ENCODE results near the gene ACIN1. TPM values are rescaled to one million over a fixed set of nuclear protein-coding genes. Genes with fewer than 3 reads are reported as not detected.

Gene ACIN1
- total RNA-seq, 4 donors from 2014 or later = 96.5 to 143 (median 108) TPM

GRCh38 chr14:23105348-23105824 lies 10.4 kb upstream of the ACIN1 start:
- DNase-seq (ENCODE audit: low spot score in 2 of 2) = no peak
- Histone ChIP-seq H3K4me1 (no peaks in the 10 kb centered on the region), H3K9me3 (no peaks in the 10 kb centered on the region), H3K36me3 (no peaks in the 10 kb centered on the region), H3K4me3 (no peak overlapping the region), H3K27me3 (no peaks in the 10 kb centered on the region), H3K27ac (no peak overlapping the region)
- WGBS, 2 donors = 85 to 90% methylated on average over 4 of the region's 4 CpGs
- TF ChIP-seq EP300 (IDR thresholded peaks at IDR 0.05) = no peak
- TF ChIP-seq POLR2A (IDR thresholded peaks at IDR 0.05) = no peak
- TF ChIP-seq, protein P1, sequence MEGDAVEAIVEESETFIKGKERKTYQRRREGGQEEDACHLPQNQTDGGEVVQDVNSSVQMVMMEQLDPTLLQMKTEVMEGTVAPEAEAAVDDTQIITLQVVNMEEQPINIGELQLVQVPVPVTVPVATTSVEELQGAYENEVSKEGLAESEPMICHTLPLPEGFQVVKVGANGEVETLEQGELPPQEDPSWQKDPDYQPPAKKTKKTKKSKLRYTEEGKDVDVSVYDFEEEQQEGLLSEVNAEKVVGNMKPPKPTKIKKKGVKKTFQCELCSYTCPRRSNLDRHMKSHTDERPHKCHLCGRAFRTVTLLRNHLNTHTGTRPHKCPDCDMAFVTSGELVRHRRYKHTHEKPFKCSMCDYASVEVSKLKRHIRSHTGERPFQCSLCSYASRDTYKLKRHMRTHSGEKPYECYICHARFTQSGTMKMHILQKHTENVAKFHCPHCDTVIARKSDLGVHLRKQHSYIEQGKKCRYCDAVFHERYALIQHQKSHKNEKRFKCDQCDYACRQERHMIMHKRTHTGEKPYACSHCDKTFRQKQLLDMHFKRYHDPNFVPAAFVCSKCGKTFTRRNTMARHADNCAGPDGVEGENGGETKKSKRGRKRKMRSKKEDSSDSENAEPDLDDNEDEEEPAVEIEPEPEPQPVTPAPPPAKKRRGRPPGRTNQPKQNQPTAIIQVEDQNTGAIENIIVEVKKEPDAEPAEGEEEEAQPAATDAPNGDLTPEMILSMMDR (IDR thresholded peaks at IDR 0.05) = no peak

DNA sequence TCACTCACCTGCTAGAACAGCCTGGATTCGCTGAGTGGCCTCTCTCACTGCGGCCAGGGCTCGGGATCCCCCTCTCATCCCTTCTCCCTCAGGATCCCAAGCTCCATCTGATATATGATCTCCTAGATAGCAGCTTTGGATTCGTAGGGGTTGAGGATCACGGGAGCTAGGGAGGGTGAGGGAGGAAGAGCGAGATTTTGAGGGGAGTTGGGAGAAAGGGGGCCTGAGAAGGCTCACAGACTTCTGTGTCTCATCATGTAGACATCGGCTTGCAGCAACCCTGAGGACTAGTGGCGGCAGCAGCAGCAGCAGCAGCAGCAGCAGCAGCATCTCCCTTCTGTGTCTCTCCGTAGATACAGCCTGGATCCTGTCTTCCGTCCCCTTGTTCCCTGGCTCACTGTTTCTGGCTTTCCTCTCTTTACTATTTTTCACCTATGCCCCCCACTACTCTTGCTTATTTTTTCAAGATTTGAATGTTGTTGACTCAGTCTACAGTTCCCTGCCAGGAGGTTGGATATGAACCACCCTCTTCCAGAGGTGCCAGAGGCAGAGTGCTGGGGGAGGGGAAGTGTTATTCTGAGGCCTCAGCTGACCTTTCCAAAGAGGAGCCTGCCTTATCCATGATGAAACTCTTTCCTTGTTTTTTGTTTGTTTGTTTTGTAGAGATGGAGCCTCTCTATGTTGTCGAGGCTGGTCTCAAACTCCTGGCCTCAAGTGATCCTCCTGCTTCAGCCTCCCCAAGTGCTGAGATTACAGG lies 9.8 kb upstream of the ACIN1 start, which contains the start of gene CIROP:
Gene CIROP (minus strand): TSS at position 399 of the 757 bp plus-strand sequence. CDS start 69 bp downstream, at position 330.
- Histone ChIP-seq H3K27me3 (no peaks in the 10 kb centered on the region), H3K36me3 (no peaks in the 10 kb centered on the region), H3K4me1 (no peaks in the 10 kb centered on the region), H3K27ac (no peak within 1 kb of the TSS), H3K9me3 (no peaks in the 10 kb centered on the region), H3K4me3 (no peak within 1 kb of the TSS)
- TF ChIP-seq EP300 (IDR thresholded peaks at IDR 0.05) = no peak
- no peak for TF ChIP-seq POLR2A (IDR thresholded peaks at IDR 0.05)
- TF ChIP-seq, protein P1 (IDR thresholded peaks at IDR 0.05) = no peak
- no peak for DNase-seq (ENCODE audit: low spot score in 2 of 2)
- 52 to 58% methylated on average over 11 of the region's 11 CpGs for WGBS, 2 donors

DNA sequence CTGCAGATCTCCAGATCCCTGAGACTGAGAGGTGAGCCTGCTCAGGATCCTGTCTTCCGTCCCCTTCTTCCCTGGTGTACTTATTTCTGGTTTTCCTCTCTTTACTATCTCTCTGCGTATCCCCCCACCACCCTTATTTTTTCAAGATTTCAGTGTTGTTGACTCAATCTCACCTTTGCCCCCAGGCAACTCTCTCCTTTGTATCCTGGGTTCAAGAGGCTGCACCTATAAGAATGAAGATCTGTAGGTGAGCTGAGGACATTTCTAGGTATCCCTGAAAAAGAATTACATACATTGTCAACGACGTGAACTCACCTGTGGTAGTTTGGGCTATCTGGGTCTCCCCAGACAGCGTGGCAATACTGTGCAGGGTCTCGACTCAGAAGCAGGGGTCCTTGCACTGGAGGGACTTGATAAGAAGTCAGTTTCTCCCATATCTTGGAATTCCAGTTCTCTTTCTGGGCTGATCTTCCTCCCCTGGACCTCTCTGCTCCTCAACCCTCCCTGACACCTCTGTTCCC lies 9.2 kb upstream of the ACIN1 start:
- Histone ChIP-seq H3K27ac (no peak overlapping the region), H3K27me3 (no peaks in the 10 kb centered on the region), H3K9me3 (no peaks in the 10 kb centered on the region), H3K4me1 (no peaks in the 10 kb centered on the region), H3K4me3 (no peak overlapping the region), H3K36me3 (peaks cover 0 to 5% (median 0%) of the 10 kb centered on the region in 3 donors)
- no peak for TF ChIP-seq EP300 (IDR thresholded peaks at IDR 0.05)
- TF ChIP-seq, protein P1 (IDR thresholded peaks at IDR 0.05) = no peak
- TF ChIP-seq POLR2A (IDR thresholded peaks at IDR 0.05) = no peak
- no peak for DNase-seq (ENCODE audit: low spot score in 2 of 2)
- 82 to 85% methylated on average over 6 of the region's 6 CpGs for WGBS, 2 donors

DNA sequence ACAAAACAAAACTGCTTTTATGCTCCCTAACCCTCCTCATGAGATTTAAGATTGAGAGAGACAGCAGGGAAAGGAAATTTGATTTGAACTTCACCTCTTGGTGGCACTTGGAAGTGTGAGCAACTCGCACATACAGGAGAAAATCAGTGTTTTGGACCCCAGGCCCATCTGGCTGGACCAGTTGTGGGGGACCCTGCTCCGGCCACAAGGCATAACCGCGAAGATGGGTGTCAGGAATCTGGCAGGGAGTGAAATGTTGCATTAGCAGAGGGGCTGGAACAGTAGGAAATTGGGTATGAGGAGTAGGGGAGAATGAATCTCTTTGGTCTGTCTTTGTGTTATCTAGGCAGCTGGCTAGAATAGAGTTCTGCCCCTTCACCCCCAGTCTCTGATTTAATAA lies 8.6 kb upstream of the ACIN1 start:
- DNase-seq (ENCODE audit: low spot score in 2 of 2) = no peak
- Histone ChIP-seq H3K4me3 (no peak overlapping the region), H3K4me1 (no peaks in the 10 kb centered on the region), H3K27ac (no peak overlapping the region), H3K9me3 (no peaks in the 10 kb centered on the region), H3K27me3 (no peaks in the 10 kb centered on the region), H3K36me3 (peaks cover 0 to 10% (median 0%) of the 10 kb centered on the region in 3 donors)
- TF ChIP-seq EP300 (IDR thresholded peaks at IDR 0.05) (no peak), POLR2A (IDR thresholded peaks at IDR 0.05) (no peak)
- TF ChIP-seq, protein P1 (IDR thresholded peaks at IDR 0.05) = no peak
- whole genome bisulfite sequencing, 2 donors = 85 to 89% methylated on average over 4 of the region's 4 CpGs

DNA sequence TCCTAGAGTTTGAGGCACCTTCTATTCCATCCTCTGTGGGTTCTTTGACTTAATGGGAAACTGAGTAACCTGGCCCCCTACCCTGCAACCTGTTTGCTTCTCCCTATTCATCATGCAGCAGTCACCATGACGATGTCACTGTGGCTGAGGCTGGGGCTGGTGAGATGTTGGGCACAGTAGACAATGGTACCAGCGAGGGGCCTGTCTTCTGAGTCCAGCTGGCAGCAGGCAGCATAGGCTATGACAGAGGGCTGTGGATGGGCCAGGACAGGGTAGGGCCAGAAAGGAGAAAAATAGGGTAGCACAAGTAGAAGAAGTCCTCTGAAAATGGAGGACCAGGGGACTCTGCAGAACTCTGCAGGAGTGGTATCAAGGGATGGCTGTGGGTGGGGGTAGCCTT lies 7.9 kb upstream of the ACIN1 start:
- H3K27ac ChIP-seq = no peak overlapping the region
- H3K9me3 ChIP-seq = no peaks in the 10 kb centered on the region
- TF ChIP-seq, protein P1 (IDR thresholded peaks at IDR 0.05) = no peak
- TF ChIP-seq POLR2A (IDR thresholded peaks at IDR 0.05) (no peak), EP300 (IDR thresholded peaks at IDR 0.05) (no peak)
- H3K27me3 ChIP-seq = no peaks in the 10 kb centered on the region
- H3K36me3 ChIP-seq = peaks cover 0 to 18% (median 0%) of the 10 kb centered on the region in 3 donors
- H3K4me1 ChIP-seq = peaks cover 0 to under 1% (median 0%) of the 10 kb centered on the region in 4 donors
- DNase-seq (ENCODE audit: low spot score in 2 of 2) = no peak
- H3K4me3 ChIP-seq = no peak overlapping the region
- WGBS, 2 donors = 76 to 93% methylated on average over 2 of the region's 2 CpGs

Data from tibial nerve (tissue), 4 donors.